ENCODE results near the gene LRRC74A.

Gene LRRC74A

DNA sequence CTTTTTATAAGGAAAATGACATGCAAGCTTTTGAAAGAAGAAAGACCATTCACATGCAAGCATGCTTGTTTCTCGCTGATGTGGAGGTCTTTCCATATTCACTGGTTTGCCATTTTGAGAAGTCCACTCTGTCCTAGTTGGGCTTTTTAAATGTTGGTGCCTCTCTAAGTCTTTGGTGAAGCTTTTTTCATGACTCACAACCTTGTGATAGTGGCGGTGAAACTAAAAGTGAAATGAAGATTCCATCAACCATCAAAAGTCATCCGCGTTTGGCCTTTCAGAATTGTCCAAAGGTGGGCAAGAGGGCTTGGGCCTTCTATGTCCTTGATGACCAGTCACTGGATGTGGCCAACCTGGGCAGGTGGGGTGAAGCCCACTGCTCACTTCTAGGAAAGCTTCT lies 4.3 kb downstream of the LRRC74A start:
- DNase-seq (ENCODE audit: low read depth) = no peak
- TF ChIP-seq, protein P1, sequence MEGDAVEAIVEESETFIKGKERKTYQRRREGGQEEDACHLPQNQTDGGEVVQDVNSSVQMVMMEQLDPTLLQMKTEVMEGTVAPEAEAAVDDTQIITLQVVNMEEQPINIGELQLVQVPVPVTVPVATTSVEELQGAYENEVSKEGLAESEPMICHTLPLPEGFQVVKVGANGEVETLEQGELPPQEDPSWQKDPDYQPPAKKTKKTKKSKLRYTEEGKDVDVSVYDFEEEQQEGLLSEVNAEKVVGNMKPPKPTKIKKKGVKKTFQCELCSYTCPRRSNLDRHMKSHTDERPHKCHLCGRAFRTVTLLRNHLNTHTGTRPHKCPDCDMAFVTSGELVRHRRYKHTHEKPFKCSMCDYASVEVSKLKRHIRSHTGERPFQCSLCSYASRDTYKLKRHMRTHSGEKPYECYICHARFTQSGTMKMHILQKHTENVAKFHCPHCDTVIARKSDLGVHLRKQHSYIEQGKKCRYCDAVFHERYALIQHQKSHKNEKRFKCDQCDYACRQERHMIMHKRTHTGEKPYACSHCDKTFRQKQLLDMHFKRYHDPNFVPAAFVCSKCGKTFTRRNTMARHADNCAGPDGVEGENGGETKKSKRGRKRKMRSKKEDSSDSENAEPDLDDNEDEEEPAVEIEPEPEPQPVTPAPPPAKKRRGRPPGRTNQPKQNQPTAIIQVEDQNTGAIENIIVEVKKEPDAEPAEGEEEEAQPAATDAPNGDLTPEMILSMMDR (IDR thresholded peaks at IDR 0.05; ENCODE audit: control insufficient read depth, insufficient read depth, low read depth, low read length, missing control alignments) = no peak
- H3K4me3 ChIP-seq (ENCODE audit: control insufficient read depth, low read depth, low read length) = no peak overlapping the region

DNA sequence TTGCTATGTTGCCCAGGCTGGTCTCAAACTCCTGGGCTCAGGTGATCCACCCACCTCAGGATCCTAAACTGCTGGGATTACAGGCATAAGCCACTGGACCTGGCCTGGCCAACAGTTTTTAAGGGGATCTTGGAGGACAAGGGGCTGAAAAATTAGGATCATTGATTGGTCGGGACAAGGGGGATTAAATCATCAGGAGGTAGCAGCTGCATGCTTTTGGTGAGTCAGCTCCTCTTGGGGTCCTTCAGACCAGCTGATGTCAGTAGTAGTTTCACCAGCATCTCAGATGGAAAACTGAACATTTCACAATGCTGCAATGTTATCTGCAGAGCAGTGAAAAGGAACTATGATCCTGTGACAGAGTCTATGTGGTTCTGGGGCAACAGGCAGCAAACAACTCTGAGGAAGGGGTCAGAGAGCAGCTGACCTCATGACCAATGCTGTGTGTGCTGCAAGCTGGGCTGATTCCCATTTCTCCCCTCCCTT lies 6.3 kb downstream of the LRRC74A start:
- DNase-seq (ENCODE audit: low read depth) = no peak
- H3K4me3 ChIP-seq (ENCODE audit: control insufficient read depth, low read depth, low read length) = no peak overlapping the region
- TF ChIP-seq, protein P1 (IDR thresholded peaks at IDR 0.05; ENCODE audit: control insufficient read depth, insufficient read depth, low read depth, low read length, missing control alignments) = no peak

DNA sequence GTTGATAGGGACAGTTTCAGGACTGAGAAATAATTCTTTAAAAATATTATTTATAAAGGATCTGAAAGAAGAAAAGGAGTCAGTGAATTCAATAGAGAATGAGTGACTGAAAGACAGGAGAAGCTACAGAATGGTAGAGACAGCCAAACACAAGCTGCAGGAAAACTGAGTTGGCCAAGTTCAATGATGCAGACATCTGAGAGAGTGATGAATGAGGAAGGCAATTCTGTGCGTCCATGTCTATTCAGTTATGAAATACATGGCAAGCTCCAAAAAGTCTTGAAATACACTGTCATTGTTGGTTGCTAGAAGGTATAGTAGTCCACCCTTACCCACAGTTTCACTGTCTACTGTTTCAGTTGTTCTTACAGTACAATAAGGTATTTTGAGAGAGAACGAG lies 6.8 kb downstream of the LRRC74A start:
- no peak overlapping the region for H3K4me3 ChIP-seq (ENCODE audit: control insufficient read depth, low read depth, low read length)
- TF ChIP-seq, protein P1 (IDR thresholded peaks at IDR 0.05; ENCODE audit: control insufficient read depth, insufficient read depth, low read depth, low read length, missing control alignments) = no peak
- no peak for DNase-seq (ENCODE audit: low read depth)

GRCh38 chr14:76834241-76834661 lies 8.0 kb downstream of the LRRC74A start:
- TF ChIP-seq, protein P1 (IDR thresholded peaks at IDR 0.05; ENCODE audit: control insufficient read depth, insufficient read depth, low read depth, low read length, missing control alignments) = no peak
- no peak overlapping the region for H3K4me3 ChIP-seq (ENCODE audit: control insufficient read depth, low read depth, low read length)
- DNase-seq (ENCODE audit: low read depth) = no peak

GRCh38 chr14:76836029-76836630 lies 9.9 kb downstream of the LRRC74A start:
- H3K4me3 ChIP-seq (ENCODE audit: control insufficient read depth, low read depth, low read length) = no peak overlapping the region
- TF ChIP-seq, protein P1 (IDR thresholded peaks at IDR 0.05; ENCODE audit: control insufficient read depth, insufficient read depth, low read depth, low read length, missing control alignments) = no peak
- DNase-seq (ENCODE audit: low read depth) = no peak

GRCh38 chr14:76837524-76837923 lies 11.3 kb downstream of the LRRC74A start:
- DNase-seq (ENCODE audit: low read depth) = no peak
- no peak overlapping the region for H3K4me3 ChIP-seq (ENCODE audit: control insufficient read depth, low read depth, low read length)
- TF ChIP-seq, protein P1 (IDR thresholded peaks at IDR 0.05; ENCODE audit: control insufficient read depth, insufficient read depth, low read depth, low read length, missing control alignments) = no peak
